Esophagus muscularis mucosa (tissue), 3 donors: Measurements from ENCODE around the gene AKR1C3.

Experiments used
- POLR2AphosphoS5 ChIP-seq, 2 donors: sonication (generic); formaldehyde crosslinking; IDR thresholded peaks; one replicate each; pipeline ENCODE4 v1.6.1; 2017; ENCODE audit warnings: antibody characterized with exemption in 2 of 2
- TF ChIP-seq, protein P1 (sequence below), 3 experiments: fragments of 200-600 bp in 2 of 3; fragments of 450-650 bp in 1 of 3; sonication (generic) in 2 of 3; IDR thresholded peaks; one replicate each; pipeline ENCODE4 v1.5.1; 2017 to 2019; ENCODE audit warnings: antibody characterized with exemption in 3 of 3, mild to moderate bottlenecking in 2 of 3, moderate library complexity in 1 of 3

DNA sequence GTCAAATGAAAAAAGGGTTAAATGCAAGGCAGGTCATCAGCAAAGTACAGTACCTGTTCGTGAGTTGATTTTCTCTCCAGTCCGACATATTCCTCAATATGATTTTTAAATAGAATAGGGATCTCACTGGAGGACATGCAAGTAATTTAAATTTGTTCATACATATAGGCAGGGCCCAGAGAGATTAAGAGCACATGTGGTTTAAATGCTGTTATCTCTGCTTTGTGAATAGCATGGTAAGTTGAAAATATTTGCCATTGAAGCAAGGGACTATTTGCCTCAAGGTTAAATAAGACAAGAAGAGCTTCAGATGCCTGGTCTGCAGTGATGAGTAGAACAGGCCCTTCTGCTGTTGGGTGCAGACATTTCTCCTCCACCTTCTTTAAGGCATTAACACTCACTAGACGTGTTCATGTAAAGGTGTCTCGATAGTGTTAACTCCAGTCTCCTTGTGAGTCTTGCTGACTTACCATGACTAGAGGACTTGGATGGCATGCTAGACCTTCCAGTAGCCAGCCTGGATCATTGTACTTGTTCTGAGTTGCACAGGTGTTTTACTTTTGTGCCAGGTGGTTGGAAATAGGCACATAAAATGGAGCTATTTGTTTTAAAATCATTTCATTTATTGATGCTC is 15.6 kb upstream of the AKR1C3 start:
- TF ChIP-seq, protein P1, sequence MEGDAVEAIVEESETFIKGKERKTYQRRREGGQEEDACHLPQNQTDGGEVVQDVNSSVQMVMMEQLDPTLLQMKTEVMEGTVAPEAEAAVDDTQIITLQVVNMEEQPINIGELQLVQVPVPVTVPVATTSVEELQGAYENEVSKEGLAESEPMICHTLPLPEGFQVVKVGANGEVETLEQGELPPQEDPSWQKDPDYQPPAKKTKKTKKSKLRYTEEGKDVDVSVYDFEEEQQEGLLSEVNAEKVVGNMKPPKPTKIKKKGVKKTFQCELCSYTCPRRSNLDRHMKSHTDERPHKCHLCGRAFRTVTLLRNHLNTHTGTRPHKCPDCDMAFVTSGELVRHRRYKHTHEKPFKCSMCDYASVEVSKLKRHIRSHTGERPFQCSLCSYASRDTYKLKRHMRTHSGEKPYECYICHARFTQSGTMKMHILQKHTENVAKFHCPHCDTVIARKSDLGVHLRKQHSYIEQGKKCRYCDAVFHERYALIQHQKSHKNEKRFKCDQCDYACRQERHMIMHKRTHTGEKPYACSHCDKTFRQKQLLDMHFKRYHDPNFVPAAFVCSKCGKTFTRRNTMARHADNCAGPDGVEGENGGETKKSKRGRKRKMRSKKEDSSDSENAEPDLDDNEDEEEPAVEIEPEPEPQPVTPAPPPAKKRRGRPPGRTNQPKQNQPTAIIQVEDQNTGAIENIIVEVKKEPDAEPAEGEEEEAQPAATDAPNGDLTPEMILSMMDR (IDR thresholded peaks at IDR 0.05): no peak
- TF ChIP-seq POLR2AphosphoS5 (IDR thresholded peaks at IDR 0.05): no peak
